B cell (primary cell): ENCODE results near the gene GYS1.

ENCODE experiments used
- EZH2 ChIP-seq: IDR thresholded peaks from 2 replicates; pipeline ENCODE4 v1.6.1; 2012; ENCODE audit warnings: borderline replicate concordance, low read depth, mild to moderate bottlenecking, moderate library complexity, low read length; ENCODE audit not compliant: insufficient read depth, poor library complexity, severe bottlenecking
- TF ChIP-seq, protein P1 (sequence below): fragments of 200-600 bp; IDR thresholded peaks from one replicate; pipeline ENCODE4 v1.8.0; 2022; ENCODE audit warnings: antibody characterized with exemption, mild to moderate bottlenecking

- TF ChIP-seq, protein P1, sequence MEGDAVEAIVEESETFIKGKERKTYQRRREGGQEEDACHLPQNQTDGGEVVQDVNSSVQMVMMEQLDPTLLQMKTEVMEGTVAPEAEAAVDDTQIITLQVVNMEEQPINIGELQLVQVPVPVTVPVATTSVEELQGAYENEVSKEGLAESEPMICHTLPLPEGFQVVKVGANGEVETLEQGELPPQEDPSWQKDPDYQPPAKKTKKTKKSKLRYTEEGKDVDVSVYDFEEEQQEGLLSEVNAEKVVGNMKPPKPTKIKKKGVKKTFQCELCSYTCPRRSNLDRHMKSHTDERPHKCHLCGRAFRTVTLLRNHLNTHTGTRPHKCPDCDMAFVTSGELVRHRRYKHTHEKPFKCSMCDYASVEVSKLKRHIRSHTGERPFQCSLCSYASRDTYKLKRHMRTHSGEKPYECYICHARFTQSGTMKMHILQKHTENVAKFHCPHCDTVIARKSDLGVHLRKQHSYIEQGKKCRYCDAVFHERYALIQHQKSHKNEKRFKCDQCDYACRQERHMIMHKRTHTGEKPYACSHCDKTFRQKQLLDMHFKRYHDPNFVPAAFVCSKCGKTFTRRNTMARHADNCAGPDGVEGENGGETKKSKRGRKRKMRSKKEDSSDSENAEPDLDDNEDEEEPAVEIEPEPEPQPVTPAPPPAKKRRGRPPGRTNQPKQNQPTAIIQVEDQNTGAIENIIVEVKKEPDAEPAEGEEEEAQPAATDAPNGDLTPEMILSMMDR: no peak
- TF ChIP-seq EZH2: no peak
These were observed 67.8 kb downstream of the GYS1 start for GRCh38 chr19:48925240-48925843.
